Brain microvascular endothelial cell (primary cell): ENCODE data around the gene EPHA4.

Experiments used
- DNase-seq: peaks from one replicate; pipeline ENCODE4 v3.0.0-alpha.2; 2020
- H3K27ac ChIP-seq: fragments of 250-450 bp; sonication (Bioruptor Pico); 2 replicates; pipeline ENCODE4 v1.5.1; 2020; ENCODE audit warnings: mild to moderate bottlenecking, moderate library complexity
- H3K27me3 ChIP-seq: fragments of 250-450 bp; sonication (Bioruptor Pico); replicated peaks from 2 replicates; pipeline ENCODE4 v1.5.1; 2020; ENCODE audit warnings: mild to moderate bottlenecking
- H3K36me3 ChIP-seq: fragments of 250-450 bp; sonication (Bioruptor Pico); replicated peaks from 2 replicates; pipeline ENCODE4 v1.5.1; 2020; ENCODE audit warnings: mild to moderate bottlenecking
- H3K4me3 ChIP-seq: 2 replicates; pipeline ENCODE4 v1.5.1; 2011; ENCODE audit warnings: low read depth, mild to moderate bottlenecking, control low read depth, low read length, moderate library complexity
- in situ Hi-C: cut with HindIII; loops from 2 replicates; pipeline ENCODE4 v1.10.0; 2017; ENCODE audit warnings: low sequenced_read_pairs, low pct_ligation_motif_present
- TF ChIP-seq, protein P1 (sequence below): IDR thresholded peaks from 2 replicates; pipeline ENCODE4 v1.5.1; 2011; ENCODE audit warnings: low read depth, mild to moderate bottlenecking, moderate library complexity, low read length, control low read depth, inconsistent platforms; ENCODE audit errors: missing control alignments

Gene EPHA4

GRCh38 chr2:221601376-221601775, 29.3 kb upstream of the EPHA4 start:
- H3K36me3 ChIP-seq: no peaks in the 10 kb centered on the region
- TF ChIP-seq, protein P1, sequence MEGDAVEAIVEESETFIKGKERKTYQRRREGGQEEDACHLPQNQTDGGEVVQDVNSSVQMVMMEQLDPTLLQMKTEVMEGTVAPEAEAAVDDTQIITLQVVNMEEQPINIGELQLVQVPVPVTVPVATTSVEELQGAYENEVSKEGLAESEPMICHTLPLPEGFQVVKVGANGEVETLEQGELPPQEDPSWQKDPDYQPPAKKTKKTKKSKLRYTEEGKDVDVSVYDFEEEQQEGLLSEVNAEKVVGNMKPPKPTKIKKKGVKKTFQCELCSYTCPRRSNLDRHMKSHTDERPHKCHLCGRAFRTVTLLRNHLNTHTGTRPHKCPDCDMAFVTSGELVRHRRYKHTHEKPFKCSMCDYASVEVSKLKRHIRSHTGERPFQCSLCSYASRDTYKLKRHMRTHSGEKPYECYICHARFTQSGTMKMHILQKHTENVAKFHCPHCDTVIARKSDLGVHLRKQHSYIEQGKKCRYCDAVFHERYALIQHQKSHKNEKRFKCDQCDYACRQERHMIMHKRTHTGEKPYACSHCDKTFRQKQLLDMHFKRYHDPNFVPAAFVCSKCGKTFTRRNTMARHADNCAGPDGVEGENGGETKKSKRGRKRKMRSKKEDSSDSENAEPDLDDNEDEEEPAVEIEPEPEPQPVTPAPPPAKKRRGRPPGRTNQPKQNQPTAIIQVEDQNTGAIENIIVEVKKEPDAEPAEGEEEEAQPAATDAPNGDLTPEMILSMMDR: no peak
- no peak for DNase-seq

DNA sequence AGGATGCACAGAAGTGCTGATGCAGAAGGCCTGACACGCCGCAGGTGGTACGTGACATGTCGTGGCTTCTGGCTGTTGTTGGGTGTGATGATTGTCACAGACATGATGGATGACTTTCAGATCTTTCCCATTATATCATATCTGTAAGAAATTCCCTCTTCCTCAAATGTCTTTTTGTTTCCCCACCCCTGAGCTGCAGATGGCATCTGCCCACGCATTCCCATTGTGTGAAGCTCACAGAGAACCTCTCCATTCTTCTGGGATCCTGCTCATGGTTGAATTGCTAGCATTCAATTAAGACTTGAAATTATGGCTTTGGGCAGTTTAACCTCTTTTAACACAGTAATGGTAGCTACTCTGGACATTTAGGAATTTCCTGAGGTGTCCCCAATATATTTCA, 28.3 kb upstream of the EPHA4 start:
- TF ChIP-seq, protein P1: no peak
- no peak overlapping the region for H3K27ac ChIP-seq
- in situ Hi-C loops: no loop called here
- no peaks in the 10 kb centered on the region for H3K27me3 ChIP-seq
- no peaks in the 10 kb centered on the region for H3K36me3 ChIP-seq
- no peak overlapping the region for H3K4me3 ChIP-seq
- no peak for DNase-seq

More at GRCh38 chr2:221601376-221601775, 29.3 kb upstream of the EPHA4 start:
- Histone ChIP-seq H3K27me3 (no peaks in the 10 kb centered on the region), H3K27ac (no peak overlapping the region), H3K4me3 (no peak overlapping the region)
- in situ Hi-C loops: no loop called here

GRCh38 chr2:221596192-221596591, 24.1 kb upstream of the EPHA4 start:
- in situ Hi-C loops: no loop called here
- H3K36me3 ChIP-seq: no peaks in the 10 kb centered on the region
- no peaks in the 10 kb centered on the region for H3K27me3 ChIP-seq
- peak; percentile 70 for DNase-seq
- no peak overlapping the region for H3K27ac ChIP-seq
- TF ChIP-seq, protein P1: no peak
- H3K4me3 ChIP-seq: no peak overlapping the region

DNA sequence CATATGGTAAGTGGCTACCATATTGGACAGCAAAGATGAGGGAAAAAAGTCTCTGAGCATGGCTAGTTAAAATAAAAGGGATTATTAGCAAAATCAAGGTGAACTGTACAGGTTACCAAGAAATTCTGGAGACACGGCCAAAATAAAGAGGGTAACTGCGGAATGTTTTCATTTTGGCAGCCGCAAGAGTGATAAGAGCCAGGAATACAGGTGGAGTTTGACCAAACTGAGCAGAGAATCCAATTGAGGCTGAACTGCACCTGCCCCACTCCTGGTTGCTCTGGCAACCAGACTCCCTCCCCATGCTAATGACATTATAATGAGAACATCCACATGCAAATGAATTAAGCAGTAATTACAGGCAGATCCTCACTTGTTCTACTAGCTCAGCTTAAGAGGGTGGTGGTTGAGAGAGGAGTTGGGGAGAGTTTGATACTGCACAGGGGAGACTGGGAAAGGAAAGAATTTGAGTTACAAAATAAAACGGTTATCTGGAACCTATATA, 18.8 kb upstream of the EPHA4 start:
- Histone ChIP-seq H3K36me3 (no peaks in the 10 kb centered on the region), H3K27ac (no peak overlapping the region), H3K27me3 (no peaks in the 10 kb centered on the region), H3K4me3 (no peak overlapping the region)
- in situ Hi-C loops: no loop called here
- no peak for DNase-seq
- TF ChIP-seq, protein P1: no peak

DNA sequence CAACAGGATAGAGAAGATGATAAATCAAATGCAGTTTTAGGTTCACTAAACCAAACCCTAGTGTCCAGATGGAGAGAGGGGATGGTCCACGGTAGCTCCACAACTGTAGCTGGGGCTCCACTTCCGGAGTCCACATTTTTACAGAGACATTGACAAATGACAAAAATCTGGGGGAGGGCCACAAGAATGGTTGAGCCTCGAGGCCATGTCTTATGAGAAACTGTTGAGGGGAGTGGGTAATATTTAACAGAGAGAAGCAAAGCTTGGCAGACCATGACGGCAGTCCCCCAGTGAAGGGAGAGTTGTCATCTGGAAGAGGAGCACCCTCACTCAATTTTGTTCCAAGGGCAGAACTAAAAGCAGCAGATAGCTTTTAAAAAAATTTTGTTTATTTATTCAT, 17.6 kb upstream of the EPHA4 start:
- H3K27ac ChIP-seq: no peak overlapping the region
- in situ Hi-C loops: no loop called here
- TF ChIP-seq, protein P1: no peak
- no peaks in the 10 kb centered on the region for H3K27me3 ChIP-seq
- no peak overlapping the region for H3K4me3 ChIP-seq
- no peaks in the 10 kb centered on the region for H3K36me3 ChIP-seq
- DNase-seq: no peak

GRCh38 chr2:221588306-221588985, 16.3 kb upstream of the EPHA4 start:
- no peaks in the 10 kb centered on the region for H3K36me3 ChIP-seq
- TF ChIP-seq, protein P1: no peak
- H3K27me3 ChIP-seq: no peaks in the 10 kb centered on the region
- no peak overlapping the region for H3K4me3 ChIP-seq
- no peak for DNase-seq
- in situ Hi-C loops: no loop called here
- no peak overlapping the region for H3K27ac ChIP-seq
